Lower lobe of right lung (tissue), 2 donors: ENCODE data around the gene SLC25A3. TPM values are rescaled to one million over a fixed set of nuclear protein-coding genes. Genes with fewer than 3 reads are reported as not detected.
"Not testable (repeated sequence)": the region's sequence is repeated elsewhere in the genome, so short reads cannot be mapped to it uniquely, and the experiment has no call there.

Experiments used
- ATAC-seq, 2 donors: fragments of 200-7000 bp; cut with Tn5 transposase; one replicate each; pipeline ENCODE4 v1.9.1; 2020 to 2022; ENCODE audit warnings: mild to moderate bottlenecking in 2 of 2, moderate library complexity in 2 of 2
- DNase-seq: peaks from one replicate; pipeline ENCODE4 v3.0.0-alpha.2; 2020
- H3K27ac ChIP-seq: fragments of 200-600 bp; one replicate; pipeline ENCODE4 v1.8.0; 2022
- H3K27me3 ChIP-seq: fragments of 200-600 bp; one replicate; pipeline ENCODE4 v1.8.0; 2022; ENCODE audit warnings: low read depth
- H3K36me3 ChIP-seq: fragments of 200-600 bp; one replicate; pipeline ENCODE4 v1.8.0; 2022; ENCODE audit warnings: mild to moderate bottlenecking
- H3K4me1 ChIP-seq: fragments of 200-600 bp; one replicate; pipeline ENCODE4 v1.8.0; 2022
- H3K4me3 ChIP-seq: fragments of 200-600 bp; one replicate; pipeline ENCODE4 v1.8.0; 2022; ENCODE audit warnings: mild to moderate bottlenecking
- H3K9me3 ChIP-seq: fragments of 200-600 bp; one replicate; pipeline ENCODE4 v1.8.0; 2022
- intact Hi-C: fragments of 100-400 bp; cut with DNase I; formaldehyde crosslinking; loops from one replicate; pipeline ENCODE4 v1.11.0; 2022
- total RNA-seq: library from RNA; stranded (reverse); fragmentation: NEBNext Ultra II Directional; extraction: Animal tissue kit (Norgen Biotek cat#: 25700); gene quantifications from one replicate; pipeline ENCODE4 v1.2.1, GENCODE V29; 2021
- TF ChIP-seq, protein P1 (sequence below): fragments of 200-600 bp; IDR thresholded peaks from one replicate; pipeline ENCODE4 v1.8.0; 2022; ENCODE audit warnings: antibody characterized with exemption, mild to moderate bottlenecking
- donor health status: DM: no; HTN: yes; CAD: no; lungs with severe emphysema.

Gene SLC25A3
- total RNA-seq, 1 donor from 2014 or later, result 348 TPM

DNA sequence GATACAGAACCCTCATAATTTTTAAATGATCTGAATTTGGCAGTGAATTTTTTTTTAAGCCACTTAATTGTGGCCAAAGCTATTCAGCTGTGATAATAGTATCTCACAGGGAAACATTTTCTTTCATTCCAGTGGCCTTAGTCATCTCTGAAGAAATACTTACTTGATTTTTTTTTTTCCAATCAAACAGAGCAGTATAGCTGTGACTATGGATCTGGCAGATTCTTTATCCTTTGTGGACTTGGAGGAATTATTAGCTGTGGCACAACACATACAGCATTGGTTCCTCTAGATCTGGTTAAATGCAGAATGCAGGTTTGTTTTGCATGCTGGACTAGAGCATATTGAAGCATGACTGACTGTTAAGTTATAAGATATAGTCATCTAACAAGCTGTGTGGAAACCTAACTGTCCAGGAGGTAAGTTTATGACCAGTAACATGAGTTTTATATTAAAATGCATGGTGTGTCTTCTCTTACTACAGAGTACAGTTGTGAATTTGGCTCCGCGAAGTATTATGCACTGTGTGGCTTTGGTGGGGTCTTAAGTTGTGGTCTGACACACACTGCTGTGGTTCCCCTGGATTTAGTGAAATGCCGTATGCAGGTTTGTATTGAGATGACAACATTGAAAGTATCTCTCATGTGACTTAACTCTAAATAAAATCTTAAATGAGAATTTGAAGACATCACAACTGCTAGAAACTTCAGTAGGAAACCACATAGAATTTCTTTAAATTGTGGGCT, 1.9 kb downstream of the SLC25A3 start:
- Histone ChIP-seq H3K27ac (peak overlapping the region; percentile 98), H3K9me3 (no peaks in the 10 kb centered on the region), H3K4me1 (peaks cover 25% of the 10 kb centered on the region), H3K27me3 (no peaks in the 10 kb centered on the region), H3K36me3 (peaks cover 50% of the 10 kb centered on the region), H3K4me3 (peak overlapping the region; percentile 85)
- DNase-seq, result no peak
- intact Hi-C loops, result no loop called here
- no peak for ATAC-seq
- TF ChIP-seq, protein P1, sequence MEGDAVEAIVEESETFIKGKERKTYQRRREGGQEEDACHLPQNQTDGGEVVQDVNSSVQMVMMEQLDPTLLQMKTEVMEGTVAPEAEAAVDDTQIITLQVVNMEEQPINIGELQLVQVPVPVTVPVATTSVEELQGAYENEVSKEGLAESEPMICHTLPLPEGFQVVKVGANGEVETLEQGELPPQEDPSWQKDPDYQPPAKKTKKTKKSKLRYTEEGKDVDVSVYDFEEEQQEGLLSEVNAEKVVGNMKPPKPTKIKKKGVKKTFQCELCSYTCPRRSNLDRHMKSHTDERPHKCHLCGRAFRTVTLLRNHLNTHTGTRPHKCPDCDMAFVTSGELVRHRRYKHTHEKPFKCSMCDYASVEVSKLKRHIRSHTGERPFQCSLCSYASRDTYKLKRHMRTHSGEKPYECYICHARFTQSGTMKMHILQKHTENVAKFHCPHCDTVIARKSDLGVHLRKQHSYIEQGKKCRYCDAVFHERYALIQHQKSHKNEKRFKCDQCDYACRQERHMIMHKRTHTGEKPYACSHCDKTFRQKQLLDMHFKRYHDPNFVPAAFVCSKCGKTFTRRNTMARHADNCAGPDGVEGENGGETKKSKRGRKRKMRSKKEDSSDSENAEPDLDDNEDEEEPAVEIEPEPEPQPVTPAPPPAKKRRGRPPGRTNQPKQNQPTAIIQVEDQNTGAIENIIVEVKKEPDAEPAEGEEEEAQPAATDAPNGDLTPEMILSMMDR, result no peak

DNA sequence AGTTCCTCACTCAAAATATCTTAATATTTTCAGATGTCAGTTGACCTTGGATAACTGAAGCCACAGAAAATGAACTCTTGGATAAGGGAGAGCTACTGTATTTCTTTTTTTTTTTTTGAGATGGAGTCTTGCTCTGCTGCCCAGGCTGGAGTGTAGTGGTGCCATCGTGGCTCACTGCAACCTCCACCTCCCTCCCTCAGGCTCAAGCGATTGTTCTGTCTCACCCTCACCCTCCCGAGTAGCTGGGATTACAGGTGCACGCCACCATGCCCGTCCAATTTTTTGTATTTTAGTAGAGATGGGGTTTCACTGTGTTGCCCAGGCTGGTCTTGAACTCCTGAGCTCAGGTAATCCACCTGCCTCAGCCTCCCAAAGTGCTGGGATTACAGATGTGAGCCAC, 3.8 kb downstream of the SLC25A3 start:
- H3K27me3 ChIP-seq, intact Hi-C loops, DNase-seq, H3K4me3 ChIP-seq, H3K9me3 ChIP-seq, H3K27ac ChIP-seq, ATAC-seq: not testable (repeated sequence)
- peaks cover 25% of the 10 kb centered on the region for H3K4me1 ChIP-seq
- H3K36me3 ChIP-seq, result peaks cover 69% of the 10 kb centered on the region

DNA sequence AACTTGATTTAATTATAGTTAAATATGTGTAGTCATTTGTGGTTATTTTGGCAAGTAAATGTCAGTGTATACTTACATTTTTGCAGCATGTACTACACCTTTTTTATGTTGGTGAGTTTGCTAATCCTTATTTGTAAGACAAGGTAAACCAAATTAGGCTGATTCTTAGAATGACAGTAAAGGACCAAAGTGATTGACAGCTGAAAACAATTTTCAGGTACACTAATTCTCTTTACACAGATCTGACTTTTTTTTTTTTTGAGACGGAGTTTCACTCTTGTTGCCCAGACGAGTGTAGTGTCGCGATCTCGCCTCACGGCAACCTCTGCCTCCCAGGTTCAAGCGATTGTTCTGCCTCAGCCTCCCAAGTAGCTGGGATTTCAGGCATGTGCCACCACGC, 8.4 kb downstream of the SLC25A3 start:
- intact Hi-C loops, result no loop called here
- Histone ChIP-seq H3K27me3 (no peaks in the 10 kb centered on the region), H3K4me3 (no peak overlapping the region), H3K36me3 (peaks cover 84% of the 10 kb centered on the region), H3K9me3 (no peaks in the 10 kb centered on the region), H3K27ac (no peak overlapping the region), H3K4me1 (no peaks in the 10 kb centered on the region)
- ATAC-seq, result no peak
- TF ChIP-seq, protein P1, result no peak
- no peak for DNase-seq

DNA sequence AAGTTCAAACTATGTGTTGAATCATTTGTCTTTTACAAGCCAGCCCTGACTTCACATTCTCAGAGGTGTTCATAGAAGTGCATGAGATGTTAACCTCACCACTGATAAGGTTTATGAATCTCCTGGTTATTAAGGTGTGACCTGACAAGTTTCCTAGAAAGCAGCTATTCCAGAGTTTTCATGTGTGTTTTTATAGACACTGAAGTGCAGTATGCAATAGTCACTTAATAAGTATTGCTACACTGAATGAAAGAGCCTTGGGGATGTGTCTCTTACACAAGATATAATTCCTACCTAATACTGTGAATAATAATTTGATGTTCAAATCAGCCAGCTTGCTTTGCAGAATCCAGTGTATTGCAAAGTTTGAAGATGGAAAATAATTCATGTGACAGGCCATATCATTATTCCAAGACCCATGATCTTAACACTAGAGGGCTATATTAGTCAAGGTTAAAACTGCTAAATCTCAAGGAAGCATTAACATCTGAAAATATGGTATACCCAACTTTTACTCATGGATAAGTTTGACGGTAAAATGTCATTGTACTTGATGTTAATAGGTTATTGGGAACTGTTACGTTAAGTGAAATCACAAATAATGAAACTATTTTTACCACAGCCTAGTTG, 13.0 kb downstream of the SLC25A3 start:
- Histone ChIP-seq H3K27me3 (no peaks in the 10 kb centered on the region), H3K9me3 (no peaks in the 10 kb centered on the region), H3K36me3 (peaks cover 39% of the 10 kb centered on the region), H3K4me3 (no peak overlapping the region), H3K4me1 (no peaks in the 10 kb centered on the region), H3K27ac (no peak overlapping the region)
- ATAC-seq (peak in 1 of 2 donors; percentile 50), DNase-seq (no peak)
- intact Hi-C loops, result no loop called here
- TF ChIP-seq, protein P1, result no peak

DNA sequence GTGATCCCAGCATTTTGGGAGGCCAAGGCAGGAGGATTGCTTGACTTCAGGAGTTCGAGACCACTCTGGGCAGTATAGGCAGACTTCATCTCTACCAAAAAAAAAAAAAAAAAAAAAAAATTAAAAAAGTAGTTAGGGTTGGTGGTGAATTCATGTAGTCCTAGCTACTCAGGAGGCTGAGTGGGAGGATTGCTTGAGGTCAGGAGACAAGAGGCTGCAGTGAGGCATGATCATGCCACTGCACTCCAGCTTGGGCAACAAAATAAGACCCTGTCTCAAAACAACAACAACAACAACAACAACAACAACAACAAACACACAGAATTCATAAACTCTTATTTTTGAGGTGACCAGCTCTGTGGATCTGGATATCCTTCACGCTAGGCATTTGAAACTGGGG, 17.1 kb downstream of the SLC25A3 start:
- ATAC-seq (no peak), DNase-seq (no peak)
- TF ChIP-seq, protein P1, result no peak
- Histone ChIP-seq H3K4me1 (no peaks in the 10 kb centered on the region), H3K27me3 (no peaks in the 10 kb centered on the region), H3K4me3 (no peak overlapping the region), H3K27ac (no peak overlapping the region), H3K9me3 (no peaks in the 10 kb centered on the region), H3K36me3 (no peaks in the 10 kb centered on the region)
- intact Hi-C loops, result no loop called here

DNA sequence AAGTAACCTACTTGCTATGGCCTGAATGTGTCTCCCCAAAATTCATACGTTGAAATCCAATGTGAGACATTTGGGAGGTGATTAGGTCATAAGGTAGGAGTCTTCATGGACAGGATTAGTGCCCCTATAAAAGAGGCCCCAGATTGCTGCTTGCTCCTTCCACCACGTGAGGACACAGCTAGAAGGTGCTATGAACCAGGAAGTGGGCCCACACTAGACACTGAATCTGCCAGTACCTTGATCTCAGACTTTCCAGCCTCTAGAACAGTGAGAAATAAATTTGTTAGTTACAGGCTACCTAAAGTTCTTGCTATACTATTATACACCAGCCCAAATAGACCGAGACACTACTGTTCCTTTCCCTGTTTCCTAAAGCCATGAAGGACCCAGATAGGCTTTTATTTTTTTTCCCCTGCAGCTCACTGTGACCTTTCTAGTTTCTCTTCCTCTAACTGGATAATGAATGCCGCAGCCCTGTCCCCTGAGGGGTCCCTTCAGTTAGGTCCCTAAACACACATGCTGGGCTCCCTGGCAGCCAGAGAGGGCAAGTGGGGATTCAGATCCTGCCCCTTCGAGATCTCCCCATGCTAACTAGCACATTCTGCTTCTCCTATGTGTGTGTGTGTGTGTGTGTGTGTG, 19.3 kb downstream of the SLC25A3 start:
- H3K9me3 ChIP-seq, result no peaks in the 10 kb centered on the region
- intact Hi-C loops, result no loop called here
- TF ChIP-seq, protein P1, result no peak
- no peaks in the 10 kb centered on the region for H3K27me3 ChIP-seq
- DNase-seq (no peak), ATAC-seq (peak in 1 of 2 donors; percentile 51)
- no peak overlapping the region for H3K4me3 ChIP-seq
- no peaks in the 10 kb centered on the region for H3K4me1 ChIP-seq
- H3K27ac ChIP-seq, result no peak overlapping the region
- H3K36me3 ChIP-seq, result no peaks in the 10 kb centered on the region
